HS-27A (cell line): ENCODE measurements around the gene MMD2.
"Not testable (repeated sequence)": the region's sequence is repeated elsewhere in the genome, so short reads cannot be mapped to it uniquely, and the experiment has no call there.

Experiments used
- DNase-seq: peaks from one replicate; pipeline ENCODE4 v3.0.0-alpha.2; 2012; ENCODE audit warnings: low read depth, missing footprints

The MMD2 gene

GRCh38 chr7:4893929-4894475, 65.0 kb downstream of the MMD2 start:
- DNase-seq = no peak

- DNase-seq = not testable (repeated sequence)
Measured at GRCh38 chr7:4893188-4893587, 65.8 kb downstream of the MMD2 start.

GRCh38 chr7:4891522-4891921, 67.5 kb downstream of the MMD2 start:
- DNase-seq = not testable (repeated sequence)

- no peak for DNase-seq
Measured at GRCh38 chr7:4889682-4890081, 69.3 kb downstream of the MMD2 start.

- DNase-seq = no peak
Measured at GRCh38 chr7:4888161-4888560, 70.8 kb downstream of the MMD2 start.

- DNase-seq = no peak
Measured at GRCh38 chr7:4886671-4887070, 72.3 kb downstream of the MMD2 start.

- DNase-seq = no peak
Measured at GRCh38 chr7:4885317-4885807, 73.6 kb downstream of the MMD2 start.

- DNase-seq = no peak
Measured at GRCh38 chr7:4884164-4884563, 74.8 kb downstream of the MMD2 start.

- no peak for DNase-seq
Measured at GRCh38 chr7:4883372-4884144, 75.4 kb downstream of the MMD2 start, which contains the start of gene RADIL. TSS of gene RADIL (minus strand) at chr7:4883716. CDS start at chr7:4878139, 5,577 bp downstream.

- no peak for DNase-seq
Measured at GRCh38 chr7:4883033-4883371, 76.0 kb downstream of the MMD2 start.

GRCh38 chr7:4882169-4883032, 76.6 kb downstream of the MMD2 start:
- DNase-seq = no peak

GRCh38 chr7:4880218-4880617, 78.8 kb downstream of the MMD2 start:
- DNase-seq = no peak

GRCh38 chr7:4879396-4880081, 79.4 kb downstream of the MMD2 start:
- no peak for DNase-seq

- no peak for DNase-seq
Measured at GRCh38 chr7:4878336-4879335, 80.4 kb downstream of the MMD2 start.

- no peak for DNase-seq
Measured at GRCh38 chr7:4876586-4876985, 82.4 kb downstream of the MMD2 start.

- no peak for DNase-seq
Measured at GRCh38 chr7:4875391-4875790, 83.6 kb downstream of the MMD2 start.

GRCh38 chr7:4873071-4873944, 85.7 kb downstream of the MMD2 start:
- DNase-seq = no peak

- DNase-seq = no peak
Measured at GRCh38 chr7:4871930-4872675, 86.9 kb downstream of the MMD2 start.

GRCh38 chr7:4871056-4871680, 87.8 kb downstream of the MMD2 start:
- no peak for DNase-seq
